Right forelimb (tissue), 1 donor: ENCODE measurements around the gene ARHGAP22.
"Not testable (repeated sequence)": the region's sequence is repeated elsewhere in the genome, so short reads cannot be mapped to it uniquely, and the experiment has no call there.

Experiments used
- DNase-seq: peaks from one replicate; pipeline ENCODE4 v3.0.0-alpha.2; 2018

The ARHGAP22 gene

GRCh38 chr10:48446785-48447184, 158.1 kb downstream of the ARHGAP22 start:
- DNase-seq = peak; percentile 22

- DNase-seq = no peak
Measured at GRCh38 chr10:48445932-48446331, 158.9 kb downstream of the ARHGAP22 start.

- DNase-seq = peak; percentile 36
Measured at GRCh38 chr10:48444861-48445841, 159.7 kb downstream of the ARHGAP22 start.

- DNase-seq = no peak
Measured at GRCh38 chr10:48444266-48444665, 160.6 kb downstream of the ARHGAP22 start.

GRCh38 chr10:48442809-48443177, 162.1 kb downstream of the ARHGAP22 start:
- no peak for DNase-seq

GRCh38 chr10:48442090-48442808, 162.6 kb downstream of the ARHGAP22 start:
- peak; percentile 34 for DNase-seq

GRCh38 chr10:48440771-48441170, 164.1 kb downstream of the ARHGAP22 start:
- DNase-seq = no peak

- DNase-seq = no peak
Measured at GRCh38 chr10:48439581-48440041, 165.3 kb downstream of the ARHGAP22 start.

GRCh38 chr10:48439031-48439430, 165.8 kb downstream of the ARHGAP22 start:
- DNase-seq = no peak

GRCh38 chr10:48437546-48437945, 167.3 kb downstream of the ARHGAP22 start:
- DNase-seq = no peak

- no peak for DNase-seq
Measured at GRCh38 chr10:48431871-48432270, 173.0 kb downstream of the ARHGAP22 start.

- DNase-seq = no peak
Measured at GRCh38 chr10:48430402-48430993, 174.4 kb downstream of the ARHGAP22 start.

- no peak for DNase-seq
Measured at GRCh38 chr10:48429309-48429708, 175.6 kb downstream of the ARHGAP22 start.

GRCh38 chr10:48428896-48429295, 176.0 kb downstream of the ARHGAP22 start:
- DNase-seq = no peak

- DNase-seq = no peak
Measured at GRCh38 chr10:48423884-48424283, 181.0 kb downstream of the ARHGAP22 start.

GRCh38 chr10:48421862-48422261, 183.0 kb downstream of the ARHGAP22 start:
- not testable (repeated sequence) for DNase-seq

- no peak for DNase-seq
Measured at GRCh38 chr10:48419714-48420113, 185.2 kb downstream of the ARHGAP22 start.

- DNase-seq = no peak
Measured at GRCh38 chr10:48418189-48418788, 186.6 kb downstream of the ARHGAP22 start.

- DNase-seq = no peak
Measured at GRCh38 chr10:48417374-48417773, 187.5 kb downstream of the ARHGAP22 start.

GRCh38 chr10:48416584-48417232, 188.2 kb downstream of the ARHGAP22 start:
- no peak for DNase-seq

GRCh38 chr10:48414778-48415177, 190.1 kb downstream of the ARHGAP22 start:
- DNase-seq = no peak

- DNase-seq = no peak
Measured at GRCh38 chr10:48414160-48414559, 190.7 kb downstream of the ARHGAP22 start.
